Loucy (cell line): Measurements from ENCODE around the gene THRSP.
"Not testable (repeated sequence)": the region's sequence is repeated elsewhere in the genome, so short reads cannot be mapped to it uniquely, and the experiment has no call there.

Experiments
- H2AFZ ChIP-seq: fragments of 200-600 bp; sonication (generic); 2 replicates; pipeline ENCODE4 v1.6.0; 2016; ENCODE audit warnings: antibody characterized with exemption, mild to moderate bottlenecking, low read length, moderate library complexity
- H3F3A ChIP-seq: fragments of 200-600 bp; 2 replicates; pipeline ENCODE4 v1.6.0; 2016; ENCODE audit warnings: antibody characterized with exemption, low read depth, mild to moderate bottlenecking
- H3K27me3 ChIP-seq: fragments of 200-600 bp; sonication (generic); 2 replicates; pipeline ENCODE4 v1.6.1; 2014; ENCODE audit warnings: low read length, mild to moderate bottlenecking; ENCODE audit not compliant: insufficient read depth, poor library complexity, severe bottlenecking
- H3K36me3 ChIP-seq: fragments of 200-600 bp; sonication (generic); 2 replicates; pipeline ENCODE4 v1.6.1; 2016; ENCODE audit warnings: low read length; ENCODE audit not compliant: insufficient read depth
- H3K4me1 ChIP-seq: fragments of 200-600 bp; sonication (generic); 2 replicates; pipeline ENCODE4 v1.5.1; 2014; ENCODE audit warnings: low read length, mild to moderate bottlenecking; ENCODE audit not compliant: insufficient read depth, poor library complexity, severe bottlenecking
- H3K4me2 ChIP-seq: fragments of 200-600 bp; sonication (generic); 2 replicates; pipeline ENCODE4 v1.6.0; 2014; ENCODE audit warnings: antibody characterized with exemption, low read length, low read depth, mild to moderate bottlenecking; ENCODE audit not compliant: poor library complexity, severe bottlenecking
- H3K4me3 ChIP-seq: fragments of 200-600 bp; sonication (generic); 2 replicates; pipeline ENCODE4 v1.5.1; 2014; ENCODE audit warnings: low read length, mild to moderate bottlenecking, mixed read lengths; ENCODE audit not compliant: poor library complexity, severe bottlenecking
- H3K79me2 ChIP-seq: fragments of 200-600 bp; sonication (generic); 2 replicates; pipeline ENCODE4 v1.6.1; 2014; ENCODE audit warnings: low read length; ENCODE audit not compliant: insufficient read depth
- H3K9ac ChIP-seq: fragments of 200-600 bp; sonication (generic); 2 replicates; pipeline ENCODE4 v1.6.0; 2014; ENCODE audit warnings: mild to moderate bottlenecking, low read depth, low read length, moderate library complexity; ENCODE audit not compliant: poor library complexity, severe bottlenecking
- H3K9me2 ChIP-seq: fragments of 200-600 bp; sonication (generic); replicated peaks from 2 replicates; pipeline ENCODE4 v1.6.1; 2016; ENCODE audit warnings: low read depth, low read length, mixed read lengths
- H3K9me3 ChIP-seq: fragments of 200-600 bp; sonication (generic); 2 replicates; pipeline ENCODE4 v1.6.1; 2014; ENCODE audit warnings: mild to moderate bottlenecking, antibody characterized with exemption, low read length, low read depth; ENCODE audit not compliant: insufficient read depth
- H4K20me1 ChIP-seq: fragments of 200-600 bp; sonication (generic); 2 replicates; pipeline ENCODE4 v1.6.0; 2014; ENCODE audit warnings: antibody characterized with exemption, low read length, mild to moderate bottlenecking; ENCODE audit not compliant: insufficient read depth, poor library complexity, severe bottlenecking
- CTCF ChIP-seq: fragments of 200-600 bp; sonication (generic); conservative IDR thresholded peaks from 2 replicates; pipeline ENCODE4 v1.5.1; 2014; ENCODE audit warnings: mild to moderate bottlenecking, antibody characterized with exemption, low read length
- EZH2phosphoT487 ChIP-seq: fragments of 200-600 bp; IDR thresholded peaks from 2 replicates; pipeline ENCODE4 v1.6.1; 2018; ENCODE audit warnings: antibody characterized with exemption, mild to moderate bottlenecking, moderate library complexity, borderline replicate concordance

Gene THRSP

GRCh38 chr11:78072455-78072854 is 8.8 kb downstream of the THRSP start:
- TF ChIP-seq CTCF (no peak), EZH2phosphoT487 (no peak)
- no peak overlapping the region for H2AFZ ChIP-seq
- peaks cover 49% of the 10 kb centered on the region; the same call in 1 of the 2 replicates for H3K36me3 ChIP-seq
- peaks cover 50% of the 10 kb centered on the region for H4K20me1 ChIP-seq
- no peaks in the 10 kb centered on the region for H3K27me3 ChIP-seq
- no peaks in the 10 kb centered on the region for H3K9me2 ChIP-seq
- peaks cover 78% of the 10 kb centered on the region for H3K79me2 ChIP-seq
- no peaks in the 10 kb centered on the region for H3F3A ChIP-seq
- H3K9me3 ChIP-seq, result no peaks in the 10 kb centered on the region
- peak overlapping the region; percentile 0 for H3K4me2 ChIP-seq
- H3K4me1 ChIP-seq, result peaks cover 33% of the 10 kb centered on the region
- no peak overlapping the region for H3K9ac ChIP-seq
- H3K4me3 ChIP-seq, result no peak overlapping the region

GRCh38 chr11:78074756-78075155 is 11.1 kb downstream of the THRSP start:
- Histone ChIP-seq H4K20me1 (peaks cover 65% of the 10 kb centered on the region), H2AFZ (no peak overlapping the region), H3F3A (no peaks in the 10 kb centered on the region), H3K27me3 (no peaks in the 10 kb centered on the region), H3K9me3 (no peaks in the 10 kb centered on the region), H3K9ac (peak overlapping the region; percentile 13), H3K4me3 (peak overlapping the region; percentile 92), H3K9me2 (no peaks in the 10 kb centered on the region), H3K36me3 (peaks cover 30% of the 10 kb centered on the region; the same call in 1 of the 2 replicates), H3K79me2 (peaks cover 95% of the 10 kb centered on the region), H3K4me2 (peak overlapping the region; percentile 94), H3K4me1 (peaks cover 43% of the 10 kb centered on the region)
- no peak for TF ChIP-seq EZH2phosphoT487
- no peak for TF ChIP-seq CTCF

- Histone ChIP-seq H3K9me2 (no peaks in the 10 kb centered on the region), H3K36me3 (peaks cover 9% of the 10 kb centered on the region; the same call in 1 of the 2 replicates), H2AFZ (no peak overlapping the region), H3K4me3 (peak overlapping the region; percentile 92), H3K9ac (peak overlapping the region; percentile 90), H3K4me2 (peak overlapping the region; percentile 94), H3K4me1 (peaks cover 58% of the 10 kb centered on the region), H3K27me3 (no peaks in the 10 kb centered on the region), H3K9me3 (no peaks in the 10 kb centered on the region), H3K79me2 (peaks cover 81% of the 10 kb centered on the region), H4K20me1 (peaks cover 50% of the 10 kb centered on the region), H3F3A (no peaks in the 10 kb centered on the region)
- TF ChIP-seq CTCF, result peak; percentile 24; the same call in 1 of the 2 replicates
- TF ChIP-seq EZH2phosphoT487, result no peak
Observed at GRCh38 chr11:78076733-78077403, 13.2 kb downstream of the THRSP start.

GRCh38 chr11:78077592-78077991 is 13.9 kb downstream of the THRSP start:
- Histone ChIP-seq H4K20me1 (peaks cover 49% of the 10 kb centered on the region), H3K4me2 (peak overlapping the region; percentile 94)

More at GRCh38 chr11:78077592-78077991, 13.9 kb downstream of the THRSP start:
- not testable (repeated sequence) for H3F3A ChIP-seq, H3K9me2 ChIP-seq, H3K36me3 ChIP-seq, H3K27me3 ChIP-seq, H2AFZ ChIP-seq, H3K9me3 ChIP-seq
- peak overlapping the region; percentile 90 for H3K9ac ChIP-seq
- peak overlapping the region; percentile 92 for H3K4me3 ChIP-seq
- H3K79me2 ChIP-seq, result peaks cover 75% of the 10 kb centered on the region
- peaks cover 58% of the 10 kb centered on the region for H3K4me1 ChIP-seq
